GM06990 (cell line): Measurements from ENCODE around the gene CPNE5.
A peak's percentile ranks its signal among the peaks of the same experiment; 100 is the strongest.

Source experiments
- DNase-seq: peaks from one replicate; pipeline ENCODE4 v3.0.0-alpha.2; 2011; ENCODE audit not compliant: insufficient read length; ENCODE audit errors: extremely low read depth
- H3K27me3 ChIP-seq: replicated peaks from 2 replicates; pipeline ENCODE4 v1.6.0; 2011; ENCODE audit warnings: low read length; ENCODE audit not compliant: control insufficient read depth, insufficient read depth
- H3K36me3 ChIP-seq: 2 replicates; pipeline ENCODE4 v1.5.1; 2011; ENCODE audit warnings: low read length; ENCODE audit not compliant: control insufficient read depth, insufficient read depth
- H3K4me3 ChIP-seq: replicated peaks from 2 replicates; pipeline ENCODE4 v1.5.1; 2011; ENCODE audit warnings: low read depth, mild to moderate bottlenecking, control low read depth, low read length
- TF ChIP-seq, protein P1 (sequence below): IDR thresholded peaks from 2 replicates; pipeline ENCODE4 v1.5.1; 2011; ENCODE audit warnings: low read length, control low read depth, mild to moderate bottlenecking, inconsistent platforms; ENCODE audit not compliant: insufficient read depth, poor library complexity, severe bottlenecking

The CPNE5 gene

GRCh38 chr6:36752187-36752885 is 86.9 kb downstream of the CPNE5 start:
- DNase-seq, result no peak
- H3K27me3 ChIP-seq, result no peaks in the 10 kb centered on the region
- peaks cover 31% of the 10 kb centered on the region for H3K36me3 ChIP-seq
- peak overlapping the region; percentile 78 for H3K4me3 ChIP-seq
- TF ChIP-seq, protein P1, sequence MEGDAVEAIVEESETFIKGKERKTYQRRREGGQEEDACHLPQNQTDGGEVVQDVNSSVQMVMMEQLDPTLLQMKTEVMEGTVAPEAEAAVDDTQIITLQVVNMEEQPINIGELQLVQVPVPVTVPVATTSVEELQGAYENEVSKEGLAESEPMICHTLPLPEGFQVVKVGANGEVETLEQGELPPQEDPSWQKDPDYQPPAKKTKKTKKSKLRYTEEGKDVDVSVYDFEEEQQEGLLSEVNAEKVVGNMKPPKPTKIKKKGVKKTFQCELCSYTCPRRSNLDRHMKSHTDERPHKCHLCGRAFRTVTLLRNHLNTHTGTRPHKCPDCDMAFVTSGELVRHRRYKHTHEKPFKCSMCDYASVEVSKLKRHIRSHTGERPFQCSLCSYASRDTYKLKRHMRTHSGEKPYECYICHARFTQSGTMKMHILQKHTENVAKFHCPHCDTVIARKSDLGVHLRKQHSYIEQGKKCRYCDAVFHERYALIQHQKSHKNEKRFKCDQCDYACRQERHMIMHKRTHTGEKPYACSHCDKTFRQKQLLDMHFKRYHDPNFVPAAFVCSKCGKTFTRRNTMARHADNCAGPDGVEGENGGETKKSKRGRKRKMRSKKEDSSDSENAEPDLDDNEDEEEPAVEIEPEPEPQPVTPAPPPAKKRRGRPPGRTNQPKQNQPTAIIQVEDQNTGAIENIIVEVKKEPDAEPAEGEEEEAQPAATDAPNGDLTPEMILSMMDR, result no peak

- DNase-seq, result no peak
- TF ChIP-seq, protein P1, result no peak
- H3K4me3 ChIP-seq, result no peak overlapping the region
- H3K36me3 ChIP-seq, result peaks cover 31% of the 10 kb centered on the region
- H3K27me3 ChIP-seq, result no peaks in the 10 kb centered on the region
Observed at GRCh38 chr6:36751833-36752186, 87.4 kb downstream of the CPNE5 start.

- no peak overlapping the region for H3K4me3 ChIP-seq
- TF ChIP-seq, protein P1, result no peak
- DNase-seq, result no peak
- peaks cover 32% of the 10 kb centered on the region for H3K36me3 ChIP-seq
- H3K27me3 ChIP-seq, result no peaks in the 10 kb centered on the region
Observed at GRCh38 chr6:36751091-36751490, 88.2 kb downstream of the CPNE5 start.

GRCh38 chr6:36749829-36750489 is 89.3 kb downstream of the CPNE5 start:
- no peak for DNase-seq
- Histone ChIP-seq H3K36me3 (peaks cover 36% of the 10 kb centered on the region), H3K27me3 (no peaks in the 10 kb centered on the region), H3K4me3 (no peak overlapping the region)
- TF ChIP-seq, protein P1, result no peak

- H3K36me3 ChIP-seq, result peaks cover 35% of the 10 kb centered on the region
- no peak overlapping the region for H3K4me3 ChIP-seq
- TF ChIP-seq, protein P1, result no peak
- H3K27me3 ChIP-seq, result no peaks in the 10 kb centered on the region
- no peak for DNase-seq
Observed at GRCh38 chr6:36746251-36746650, 93.0 kb downstream of the CPNE5 start.

DNA sequence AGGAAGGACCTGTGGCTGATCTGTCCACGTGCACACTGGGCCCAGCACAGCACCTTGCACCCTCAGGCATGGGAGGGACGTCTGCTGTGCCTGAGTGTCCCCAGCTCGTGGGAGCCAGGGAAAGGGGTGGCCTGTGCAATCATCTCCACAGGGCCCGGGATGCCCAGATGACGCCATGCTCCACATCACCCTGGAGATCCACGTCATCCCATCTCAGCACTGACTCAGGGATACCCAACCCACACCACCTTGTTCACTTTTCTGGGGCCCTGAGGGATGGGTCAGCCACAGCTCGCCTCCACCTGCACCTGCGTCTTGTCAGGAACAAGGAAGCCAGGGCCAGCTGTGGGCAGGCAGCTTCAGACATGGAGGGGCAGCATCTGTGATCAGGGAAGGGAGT is 93.4 kb downstream of the CPNE5 start:
- TF ChIP-seq, protein P1, result no peak
- Histone ChIP-seq H3K36me3 (peaks cover 31% of the 10 kb centered on the region), H3K27me3 (no peaks in the 10 kb centered on the region), H3K4me3 (no peak overlapping the region)
- no peak for DNase-seq
